Measurements from ENCODE around the gene ATP8B2. TPM values are rescaled to one million over a fixed set of nuclear protein-coding genes. Genes with fewer than 3 reads are reported as not detected.
"Not testable (repeated sequence)": the region's sequence is repeated elsewhere in the genome, so short reads cannot be mapped to it uniquely, and the experiment has no call there.

Gene ATP8B2
- total and polyA plus RNA-seq, 5 experiments from 2014 or later: 48.5 to 114 (median 65.1) TPM

- Mint-ChIP-seq H3K27ac (peak overlapping the region in 9 of 10 donors; percentile 86 to 96 (median 90)), H3K4me1 (peaks cover 29 to 69% (median 53%) of the 10 kb centered on the region in 4 donors), H3K9me3 (no peaks in the 10 kb centered on the region), H3K4me3 (peak overlapping the region; percentile 78 to 99 (median 91)), H3K27me3 (peaks cover 0 to 8% (median 0%) of the 10 kb centered on the region in 5 donors), H3K36me3 (peaks cover 0 to 31% (median 7%) of the 10 kb centered on the region in 3 donors)
- DNase-seq (no peak), ATAC-seq (peak in 1 of 2 donors; percentile 32)
- POLR2A ChIA-PET: interaction anchor here (0.7 to 16.2 kb wide), 7 partner anchors 9 to 822 kb away, joined by 3 to 358 read pairs (median 14); partner anchors contain the start of gene ATP8B2
Measured at GRCh38 chr1:154352245-154352580, 26.9 kb downstream of the ATP8B2 start.

GRCh38 chr1:154352581-154353459 is 27.5 kb downstream of the ATP8B2 start:
- Mint-ChIP-seq H3K4me1 (peaks cover 28 to 63% (median 48%) of the 10 kb centered on the region in 4 donors), H3K4me3 (peak overlapping the region; percentile 78 to 99 (median 91)), H3K36me3 (peaks cover 0 to 25% (median 5%) of the 10 kb centered on the region in 3 donors), H3K9me3 (no peaks in the 10 kb centered on the region), H3K27me3 (peaks cover 0 to 8% (median 0%) of the 10 kb centered on the region in 5 donors), H3K27ac (peak overlapping the region; percentile 86 to 96 (median 90))
- POLR2A ChIA-PET: interaction anchor here (0.7 to 16.2 kb wide), 9 partner anchors 10 to 821 kb away, joined by 3 to 358 read pairs (median 5); partner anchors contain the start of gene ATP8B2
- peak; percentile 81 to 83 for ATAC-seq
- peak in 8 of 10 donors; percentile 25 to 72 (median 40) for DNase-seq

- H3K27me3 Mint-ChIP-seq: peaks cover 0 to 8% (median 0%) of the 10 kb centered on the region in 5 donors
- H3K4me3 Mint-ChIP-seq: peak overlapping the region; percentile 78 to 99 (median 91)
- H3K9me3 Mint-ChIP-seq: no peaks in the 10 kb centered on the region
- H3K4me1 Mint-ChIP-seq: peaks cover 25 to 57% (median 42%) of the 10 kb centered on the region in 4 donors
- DNase-seq (peak in 1 of 10 donors; percentile 44), ATAC-seq (peak; percentile 40 to 53)
- H3K36me3 Mint-ChIP-seq: peaks cover 0 to 18% (median 4%) of the 10 kb centered on the region in 3 donors
- H3K27ac Mint-ChIP-seq: peak overlapping the region; percentile 77 to 96 (median 90)
- POLR2A ChIA-PET: interaction anchor here (1.5 to 16.2 kb wide), 6 partner anchors 11 to 50 kb away, joined by 3 to 358 read pairs (median 17); partner anchors contain the start of gene ATP8B2
Measured at GRCh38 chr1:154353460-154353904, 28.2 kb downstream of the ATP8B2 start.

- peaks cover 23 to 52% (median 38%) of the 10 kb centered on the region in 4 donors for H3K4me1 Mint-ChIP-seq
- H3K36me3 Mint-ChIP-seq: peaks cover 0 to 14% (median 4%) of the 10 kb centered on the region in 3 donors
- peak overlapping the region; percentile 33 to 94 (median 86) for H3K27ac Mint-ChIP-seq
- H3K27me3 Mint-ChIP-seq: peaks cover 0 to 8% (median 0%) of the 10 kb centered on the region in 5 donors
- POLR2A ChIA-PET: interaction anchor here (0.9 to 16.2 kb wide), 6 partner anchors 13 to 50 kb away, joined by 3 to 358 read pairs (median 12); partner anchors contain the start of gene ATP8B2
- H3K4me3 Mint-ChIP-seq: peak overlapping the region; percentile 78 to 99 (median 91)
- no peak for ATAC-seq
- DNase-seq: no peak
- H3K9me3 Mint-ChIP-seq: no peaks in the 10 kb centered on the region
Measured at GRCh38 chr1:154353966-154354365, 28.6 kb downstream of the ATP8B2 start.

GRCh38 chr1:154358519-154358918 is 33.2 kb downstream of the ATP8B2 start:
- no peaks in the 10 kb centered on the region for H3K36me3 Mint-ChIP-seq
- H3K27me3 Mint-ChIP-seq: peaks cover 0 to 2% (median 0%) of the 10 kb centered on the region in 5 donors
- H3K4me1 Mint-ChIP-seq: peaks cover 9 to 19% (median 14%) of the 10 kb centered on the region in 4 donors
- no peak overlapping the region for H3K4me3 Mint-ChIP-seq
- ATAC-seq: no peak
- no peak for DNase-seq
- POLR2A ChIA-PET: interaction anchor here (0.6 kb wide), 1 partner anchor 32 kb away, joined by 3 read pairs; no protein-coding TSS in a partner anchor
- H3K9me3 Mint-ChIP-seq: no peaks in the 10 kb centered on the region
- H3K27ac Mint-ChIP-seq: no peak overlapping the region

GRCh38 chr1:154360288-154360687 is 35.0 kb downstream of the ATP8B2 start:
- Mint-ChIP-seq H3K4me1 (peaks cover 0 to 7% (median 3%) of the 10 kb centered on the region in 4 donors), H3K36me3 (no peaks in the 10 kb centered on the region), H3K27me3 (no peaks in the 10 kb centered on the region), H3K27ac (no peak overlapping the region), H3K4me3 (no peak overlapping the region), H3K9me3 (no peaks in the 10 kb centered on the region)
- DNase-seq (no peak), ATAC-seq (no peak)
- POLR2A ChIA-PET: interaction anchor here (0.7 kb wide), 1 partner anchor 25 kb away, joined by 3 read pairs; no protein-coding TSS in a partner anchor

- not testable (repeated sequence) for H3K4me1 Mint-ChIP-seq, H3K36me3 Mint-ChIP-seq, H3K27me3 Mint-ChIP-seq, H3K9me3 Mint-ChIP-seq, ATAC-seq, DNase-seq, H3K4me3 Mint-ChIP-seq, H3K27ac Mint-ChIP-seq
- POLR2A ChIA-PET: interaction anchor here (0.7 to 1.1 kb wide), 3 partner anchors 15 to 724 kb away, joined by 3 to 5 read pairs (median 3); no protein-coding TSS in a partner anchor
Measured at GRCh38 chr1:154360881-154361280, 35.6 kb downstream of the ATP8B2 start.

- H3K4me1 Mint-ChIP-seq: peaks cover 0 to 5% (median 2%) of the 10 kb centered on the region in 4 donors
- no peaks in the 10 kb centered on the region for H3K9me3 Mint-ChIP-seq
- no peak overlapping the region for H3K4me3 Mint-ChIP-seq
- ATAC-seq (no peak), DNase-seq (no peak)
- POLR2A ChIA-PET: interaction anchor here (0.7 to 1.1 kb wide), 2 partner anchors 14 to 723 kb away, joined by 3 to 5 read pairs; no protein-coding TSS in a partner anchor
- H3K27me3 Mint-ChIP-seq: no peaks in the 10 kb centered on the region
- H3K27ac Mint-ChIP-seq: no peak overlapping the region
- no peaks in the 10 kb centered on the region for H3K36me3 Mint-ChIP-seq
Measured at GRCh38 chr1:154361357-154361756, 36.0 kb downstream of the ATP8B2 start.

- H3K4me1 Mint-ChIP-seq: peaks cover 2 to 8% (median 7%) of the 10 kb centered on the region in 4 donors
- no peak overlapping the region for H3K4me3 Mint-ChIP-seq
- POLR2A ChIA-PET: interaction anchor here (0.6 kb wide), 1 partner anchor 13 kb away, joined by 6 read pairs; no protein-coding TSS in a partner anchor
Measured at GRCh38 chr1:154371436-154371835, 46.1 kb downstream of the ATP8B2 start.

GRCh38 chr1:154373777-154374357 is 48.5 kb downstream of the ATP8B2 start:
- POLR2A ChIA-PET: interaction anchor here (0.6 kb wide), 1 partner anchor 40 kb away, joined by 3 read pairs; no protein-coding TSS in a partner anchor
- ATAC-seq, H3K4me3 Mint-ChIP-seq, H3K9me3 Mint-ChIP-seq, H3K27ac Mint-ChIP-seq, DNase-seq, H3K36me3 Mint-ChIP-seq, H3K27me3 Mint-ChIP-seq, H3K4me1 Mint-ChIP-seq: not testable (repeated sequence)

More at GRCh38 chr1:154371436-154371835, 46.1 kb downstream of the ATP8B2 start:
- DNase-seq (no peak), ATAC-seq (no peak)
- H3K27ac Mint-ChIP-seq: no peak overlapping the region
- H3K36me3 Mint-ChIP-seq: no peaks in the 10 kb centered on the region
- H3K9me3 Mint-ChIP-seq: no peaks in the 10 kb centered on the region
- H3K27me3 Mint-ChIP-seq: no peaks in the 10 kb centered on the region

- Mint-ChIP-seq H3K4me1 (peaks cover 1 to 11% (median 3%) of the 10 kb centered on the region in 4 donors), H3K9me3 (no peaks in the 10 kb centered on the region), H3K27me3 (no peaks in the 10 kb centered on the region), H3K27ac (no peak overlapping the region), H3K4me3 (no peak overlapping the region), H3K36me3 (peaks cover 0 to 2% (median 0%) of the 10 kb centered on the region in 3 donors)
- no peak for DNase-seq
- POLR2A ChIA-PET: no interaction called here
- ATAC-seq: no peak
Measured at GRCh38 chr1:154379301-154379700, 54.0 kb downstream of the ATP8B2 start.
